ENCODE data around the gene TPTE2. TPM values are rescaled to one million over a fixed set of nuclear protein-coding genes. Genes with fewer than 3 reads are reported as not detected.
A peak's percentile ranks its signal among the peaks of the same experiment; 100 is the strongest.
"Not testable (repeated sequence)": the region's sequence is repeated elsewhere in the genome, so short reads cannot be mapped to it uniquely, and the experiment has no call there.

Gene TPTE2
- total RNA-seq, 2 experiments from 2014 or later, result 0.12 TPM; not detected in 1

- H3K9me3 Mint-ChIP-seq; H3K27ac Mint-ChIP-seq; DNase-seq; intact Hi-C loops (cut with micrococcal nuclease); POLR2A ChIA-PET; H3K36me3 Mint-ChIP-seq; CTCF ChIA-PET; H3K4me3 Mint-ChIP-seq; H3K27me3 Mint-ChIP-seq; H3K4me1 Mint-ChIP-seq (ENCODE audit: low read depth): not testable (repeated sequence)
Observed at GRCh38 chr13:19559739-19560138, 1.6 kb downstream of the TPTE2 start.

GRCh38 chr13:19557287-19557686 is 4.0 kb downstream of the TPTE2 start:
- POLR2A ChIA-PET; H3K36me3 Mint-ChIP-seq; intact Hi-C loops (cut with micrococcal nuclease): not testable (repeated sequence)

GRCh38 chr13:19549245-19549644 is 12.1 kb downstream of the TPTE2 start:
- H3K4me3 Mint-ChIP-seq; H3K27me3 Mint-ChIP-seq; H3K36me3 Mint-ChIP-seq; POLR2A ChIA-PET; intact Hi-C loops (cut with micrococcal nuclease); H3K9me3 Mint-ChIP-seq; H3K27ac Mint-ChIP-seq; DNase-seq; CTCF ChIA-PET; H3K4me1 Mint-ChIP-seq (ENCODE audit: low read depth): not testable (repeated sequence)

More at GRCh38 chr13:19557287-19557686, 4.0 kb downstream of the TPTE2 start:
- DNase-seq; H3K27ac Mint-ChIP-seq; H3K9me3 Mint-ChIP-seq; CTCF ChIA-PET; H3K27me3 Mint-ChIP-seq; H3K4me3 Mint-ChIP-seq; H3K4me1 Mint-ChIP-seq (ENCODE audit: low read depth): not testable (repeated sequence)

DNA sequence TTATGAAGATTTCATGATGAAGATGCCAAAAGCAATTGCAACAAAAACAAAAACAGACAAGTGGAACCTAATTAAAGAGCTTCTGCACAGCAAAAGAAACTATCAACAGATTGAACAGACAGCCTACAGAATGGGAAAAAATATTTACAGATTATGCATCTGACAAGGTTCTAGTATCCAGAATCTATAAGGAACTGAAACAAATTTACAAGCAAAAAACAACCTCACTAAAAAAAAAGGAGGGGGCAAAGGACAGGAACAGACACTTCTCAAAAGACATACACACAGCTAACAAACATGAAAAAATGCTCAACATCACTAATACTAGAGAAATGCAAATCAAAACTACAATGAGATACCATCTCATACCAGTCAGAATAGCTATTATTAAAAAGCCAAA is 35.7 kb downstream of the TPTE2 start:
- intact Hi-C loops (cut with micrococcal nuclease); H3K27ac Mint-ChIP-seq; H3K4me3 Mint-ChIP-seq; H3K36me3 Mint-ChIP-seq; H3K9me3 Mint-ChIP-seq; CTCF ChIA-PET; POLR2A ChIA-PET; H3K4me1 Mint-ChIP-seq (ENCODE audit: low read depth); DNase-seq; H3K27me3 Mint-ChIP-seq: not testable (repeated sequence)

GRCh38 chr13:19519049-19519448 is 42.3 kb downstream of the TPTE2 start:
- H3K27ac Mint-ChIP-seq, result no peak overlapping the region
- H3K36me3 Mint-ChIP-seq, result no peaks in the 10 kb centered on the region

GRCh38 chr13:19507623-19508022 is 53.7 kb downstream of the TPTE2 start:
- POLR2A ChIA-PET; DNase-seq; H3K4me3 Mint-ChIP-seq; H3K36me3 Mint-ChIP-seq; H3K9me3 Mint-ChIP-seq; H3K27me3 Mint-ChIP-seq; CTCF ChIA-PET; H3K4me1 Mint-ChIP-seq (ENCODE audit: low read depth); intact Hi-C loops (cut with micrococcal nuclease); H3K27ac Mint-ChIP-seq: not testable (repeated sequence)

More at GRCh38 chr13:19519049-19519448, 42.3 kb downstream of the TPTE2 start:
- Mint-ChIP-seq H3K9me3 (no peaks in the 10 kb centered on the region), H3K4me3 (no peak overlapping the region), H3K27me3 (no peaks in the 10 kb centered on the region), H3K4me1 (ENCODE audit: low read depth) (peaks cover 12% of the 10 kb centered on the region)
- CTCF ChIA-PET, result no interaction called here
- DNase-seq, result no peak
- intact Hi-C loops (cut with micrococcal nuclease), result no loop called here
- POLR2A ChIA-PET, result no interaction called here

DNA sequence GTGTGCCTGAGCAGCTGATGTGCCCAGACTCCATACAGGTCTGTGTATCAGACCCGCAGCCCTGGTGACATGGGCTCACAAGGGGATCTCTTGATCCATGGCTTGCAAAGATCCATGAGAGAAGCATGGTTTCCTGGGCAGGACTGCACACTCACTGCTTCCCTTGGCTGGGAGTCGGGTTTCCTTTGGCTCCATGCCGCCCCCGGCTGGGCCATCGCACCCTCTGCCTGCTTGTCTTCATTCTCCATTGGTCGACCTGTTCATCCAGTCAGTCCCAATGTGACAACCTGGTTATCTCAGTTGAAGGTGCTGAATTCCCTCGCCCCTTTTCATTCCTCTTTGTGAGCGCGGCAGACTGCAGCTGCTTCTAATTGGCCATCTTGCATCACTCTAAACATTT is 101.2 kb downstream of the TPTE2 start:
- DNase-seq; POLR2A ChIA-PET; H3K27me3 Mint-ChIP-seq; H3K36me3 Mint-ChIP-seq; CTCF ChIA-PET; H3K4me1 Mint-ChIP-seq (ENCODE audit: low read depth); intact Hi-C loops (cut with micrococcal nuclease); H3K4me3 Mint-ChIP-seq; H3K27ac Mint-ChIP-seq: not testable (repeated sequence)
- H3K9me3 Mint-ChIP-seq, result peaks cover 22% of the 10 kb centered on the region

DNA sequence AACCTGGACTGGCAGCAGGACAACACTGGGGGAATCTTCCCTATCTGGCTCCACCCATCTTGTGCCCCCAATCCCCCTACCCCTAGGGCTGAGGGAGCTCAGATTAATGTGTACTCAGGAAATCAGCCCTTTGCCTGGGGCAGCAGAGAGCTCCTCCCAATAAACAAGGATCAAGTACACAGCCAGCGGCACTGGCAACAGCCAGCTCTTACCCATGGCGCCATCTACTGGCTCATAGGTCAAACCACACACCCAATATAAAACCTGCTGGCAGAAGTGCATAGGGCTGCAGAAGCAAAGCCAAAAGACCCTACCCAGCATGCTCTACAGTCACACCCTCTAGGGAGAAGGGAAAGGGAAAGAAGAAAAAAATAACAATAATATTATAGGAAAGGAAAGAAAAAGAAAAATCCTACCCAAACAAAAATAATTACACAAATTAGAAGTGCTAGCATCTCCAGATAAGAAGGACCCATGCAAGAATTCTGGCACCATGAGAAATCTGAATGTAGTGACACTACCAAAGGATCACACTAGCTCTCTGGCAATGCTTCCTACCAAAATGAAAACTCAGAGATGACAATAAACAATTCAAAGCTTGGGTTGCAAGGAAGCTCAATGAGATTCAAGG is 122.2 kb downstream of the TPTE2 start:
- POLR2A ChIA-PET; intact Hi-C loops (cut with micrococcal nuclease); H3K9me3 Mint-ChIP-seq; H3K36me3 Mint-ChIP-seq; H3K4me1 Mint-ChIP-seq (ENCODE audit: low read depth); H3K4me3 Mint-ChIP-seq; H3K27me3 Mint-ChIP-seq; H3K27ac Mint-ChIP-seq: not testable (repeated sequence)
- CTCF ChIA-PET, result interaction anchor here (0.7 kb wide), 1 partner anchor 437 kb away, joined by 3 read pairs; no protein-coding TSS in a partner anchor
- DNase-seq, result peak; percentile 29

DNA sequence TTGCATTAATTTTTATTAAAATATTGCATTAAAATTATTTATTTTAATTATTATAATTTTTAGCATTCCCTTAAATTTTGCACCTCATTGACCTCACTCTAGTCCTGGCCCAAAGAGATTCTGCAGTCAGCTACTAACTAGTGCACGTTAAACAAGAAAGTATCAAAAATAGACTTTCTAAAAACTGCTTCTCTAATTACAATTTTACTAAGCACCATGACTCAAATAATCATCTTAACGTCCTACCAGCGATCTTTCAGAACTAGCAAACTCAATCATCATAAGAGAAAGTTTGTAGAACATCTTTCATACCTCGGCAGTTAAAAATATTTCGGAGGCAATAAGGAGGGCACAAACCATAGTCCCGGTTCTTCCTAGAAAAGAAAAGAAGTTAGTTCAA is 123.6 kb downstream of the TPTE2 start:
- H3K27ac Mint-ChIP-seq; H3K27me3 Mint-ChIP-seq; intact Hi-C loops (cut with micrococcal nuclease); POLR2A ChIA-PET; H3K36me3 Mint-ChIP-seq; H3K4me3 Mint-ChIP-seq; DNase-seq; H3K4me1 Mint-ChIP-seq (ENCODE audit: low read depth); H3K9me3 Mint-ChIP-seq; CTCF ChIA-PET: not testable (repeated sequence)

DNA sequence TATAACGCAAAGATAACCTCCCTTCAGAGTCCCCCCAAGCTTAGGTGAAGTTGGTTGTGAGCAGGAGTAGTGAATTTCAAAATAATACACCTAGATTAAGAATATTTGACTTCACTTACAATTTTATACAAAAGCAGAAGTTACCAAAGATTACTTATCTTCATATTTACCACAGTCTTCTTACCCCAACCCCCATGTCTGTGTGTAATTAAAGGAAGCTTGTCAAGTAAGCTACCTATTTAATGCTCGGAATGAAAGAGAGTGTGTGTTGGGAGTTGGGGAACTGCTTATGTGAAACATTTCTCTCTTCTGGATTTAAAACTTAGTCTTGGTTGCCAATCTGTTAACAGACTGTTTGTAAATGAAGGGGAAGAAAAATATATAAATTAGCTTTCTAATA is 139.1 kb downstream of the TPTE2 start:
- DNase-seq; H3K27me3 Mint-ChIP-seq; intact Hi-C loops (cut with micrococcal nuclease); CTCF ChIA-PET; H3K9me3 Mint-ChIP-seq; H3K27ac Mint-ChIP-seq; H3K36me3 Mint-ChIP-seq; H3K4me3 Mint-ChIP-seq; H3K4me1 Mint-ChIP-seq (ENCODE audit: low read depth); POLR2A ChIA-PET: not testable (repeated sequence)

GRCh38 chr13:19412494-19412893 is 148.8 kb downstream of the TPTE2 start:
- intact Hi-C loops (cut with micrococcal nuclease); H3K4me1 Mint-ChIP-seq (ENCODE audit: low read depth); H3K36me3 Mint-ChIP-seq; H3K27ac Mint-ChIP-seq; CTCF ChIA-PET; H3K27me3 Mint-ChIP-seq; DNase-seq; POLR2A ChIA-PET; H3K4me3 Mint-ChIP-seq: not testable (repeated sequence)
- H3K9me3 Mint-ChIP-seq, result peaks cover 26% of the 10 kb centered on the region

DNA sequence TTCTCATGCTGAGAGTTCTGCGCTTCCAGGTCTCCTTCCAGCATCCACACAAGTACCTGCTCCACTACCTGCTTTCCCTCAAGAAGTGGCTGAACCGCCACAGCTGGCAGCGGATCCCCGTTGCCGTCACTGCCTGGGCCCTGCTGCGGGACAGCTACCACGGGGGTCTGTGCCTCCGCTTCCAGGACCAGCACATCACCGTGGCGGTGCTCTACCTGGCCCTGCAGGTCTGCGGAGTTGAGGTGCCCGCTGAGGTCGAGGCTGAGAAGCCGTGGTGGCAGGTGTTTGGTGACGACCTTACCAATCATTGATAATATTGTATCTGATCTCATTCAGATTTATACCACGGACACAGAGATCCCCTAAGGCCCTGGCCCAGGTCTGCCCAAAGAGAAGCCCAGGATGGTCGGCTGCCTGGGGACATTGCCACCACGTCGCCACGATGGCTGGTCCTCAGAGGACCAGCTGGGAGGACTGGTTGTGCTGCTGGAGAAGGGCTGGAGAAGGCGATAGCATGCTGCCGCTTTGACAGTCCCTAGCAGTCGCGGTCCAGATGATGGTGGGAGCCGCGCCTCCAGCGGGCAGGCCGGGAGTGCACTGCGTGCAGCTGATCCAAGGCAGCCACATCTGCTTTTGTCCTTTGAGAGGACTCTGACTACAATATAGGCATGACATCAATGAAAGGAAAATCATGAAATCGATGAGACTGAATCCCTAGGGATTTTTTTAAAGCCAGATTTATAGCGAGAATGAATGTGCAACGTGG is 178.4 kb downstream of the TPTE2 start:
- H3K4me1 Mint-ChIP-seq (ENCODE audit: low read depth); DNase-seq; intact Hi-C loops (cut with micrococcal nuclease); H3K36me3 Mint-ChIP-seq; H3K9me3 Mint-ChIP-seq; CTCF ChIA-PET; POLR2A ChIA-PET; H3K4me3 Mint-ChIP-seq; H3K27me3 Mint-ChIP-seq; H3K27ac Mint-ChIP-seq: not testable (repeated sequence)

DNA sequence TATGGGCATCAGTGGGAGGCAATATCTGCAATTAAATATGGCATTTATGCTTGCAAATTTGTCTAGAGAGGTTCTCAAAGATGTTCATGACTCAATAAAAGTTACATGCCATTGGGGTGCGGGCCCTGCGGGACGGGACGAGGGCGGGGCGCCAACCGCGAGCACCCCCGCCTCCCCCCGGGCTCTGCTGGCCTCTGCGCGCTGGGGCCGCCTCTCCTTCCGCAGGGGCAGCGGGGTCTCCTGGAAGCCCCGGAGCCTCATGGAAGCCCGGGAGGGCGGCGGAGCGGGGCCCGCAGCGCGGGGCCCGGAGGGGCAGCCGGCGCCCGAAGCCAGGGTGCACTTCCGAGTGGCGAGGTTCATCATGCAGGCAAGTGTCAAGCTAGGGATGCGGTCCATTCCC is 179.2 kb downstream of the TPTE2 start:
- ChIA-PET CTCF (no interaction called here), POLR2A (no interaction called here)
- intact Hi-C loops (cut with micrococcal nuclease), result no loop called here
- H3K4me1 Mint-ChIP-seq (ENCODE audit: low read depth), result no peaks in the 10 kb centered on the region
- H3K4me3 Mint-ChIP-seq, result no peak overlapping the region
- H3K27ac Mint-ChIP-seq, result no peak overlapping the region
- H3K27me3 Mint-ChIP-seq, result peaks cover 5% of the 10 kb centered on the region
- H3K9me3 Mint-ChIP-seq, result peaks cover 3% of the 10 kb centered on the region
- no peaks in the 10 kb centered on the region for H3K36me3 Mint-ChIP-seq
- no peak for DNase-seq
